HG03103 (cell line): ENCODE data around the gene CHERP.
"Not testable (repeated sequence)": the region's sequence is repeated elsewhere in the genome, so short reads cannot be mapped to it uniquely, and the experiment has no call there.

ENCODE experiments used
- ATAC-seq: cut with Tn5 transposase; IDR thresholded peaks from one replicate; pipeline ENCODE4 v1.9.1; 2021; ENCODE audit warnings: low read depth; ENCODE audit not compliant: unreplicated experiment

CHERP gene

GRCh38 chr19:16522559-16523377, 19.5 kb downstream of the CHERP start:
- no peak for ATAC-seq

- no peak for ATAC-seq
Observed at GRCh38 chr19:16521715-16522289, 20.4 kb downstream of the CHERP start.

DNA sequence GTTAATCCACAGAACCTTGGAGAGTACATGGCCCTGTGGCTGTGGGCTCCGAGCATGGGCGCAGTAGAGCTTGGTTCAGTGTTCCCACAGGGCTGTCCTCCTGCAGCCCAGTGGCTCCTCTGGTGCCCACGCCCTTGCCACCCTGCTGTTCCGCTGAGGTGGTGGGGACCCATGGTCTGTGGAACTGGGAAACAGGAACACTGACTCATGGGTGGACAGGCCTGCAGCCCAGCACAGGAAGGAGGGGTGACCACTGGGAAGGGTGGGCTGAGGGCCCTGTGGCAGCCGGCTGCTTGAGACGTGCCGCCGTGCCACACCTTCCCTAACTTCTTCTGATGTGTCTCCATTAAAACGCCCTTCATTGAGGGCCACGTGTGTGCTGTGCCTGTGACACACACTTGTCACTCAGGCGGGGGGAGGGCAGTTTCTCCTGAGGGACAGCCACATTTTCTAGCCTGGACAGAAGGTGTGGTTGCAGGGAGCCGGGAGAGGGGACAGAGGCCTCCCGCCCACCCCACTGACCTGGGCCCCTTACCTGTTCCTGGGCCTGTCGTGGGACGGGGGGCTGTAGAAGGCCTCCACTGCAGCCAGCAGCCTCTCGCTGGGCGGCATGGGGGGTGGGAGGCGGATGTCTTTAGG, 21.1 kb downstream of the CHERP start:
- no peak for ATAC-seq

DNA sequence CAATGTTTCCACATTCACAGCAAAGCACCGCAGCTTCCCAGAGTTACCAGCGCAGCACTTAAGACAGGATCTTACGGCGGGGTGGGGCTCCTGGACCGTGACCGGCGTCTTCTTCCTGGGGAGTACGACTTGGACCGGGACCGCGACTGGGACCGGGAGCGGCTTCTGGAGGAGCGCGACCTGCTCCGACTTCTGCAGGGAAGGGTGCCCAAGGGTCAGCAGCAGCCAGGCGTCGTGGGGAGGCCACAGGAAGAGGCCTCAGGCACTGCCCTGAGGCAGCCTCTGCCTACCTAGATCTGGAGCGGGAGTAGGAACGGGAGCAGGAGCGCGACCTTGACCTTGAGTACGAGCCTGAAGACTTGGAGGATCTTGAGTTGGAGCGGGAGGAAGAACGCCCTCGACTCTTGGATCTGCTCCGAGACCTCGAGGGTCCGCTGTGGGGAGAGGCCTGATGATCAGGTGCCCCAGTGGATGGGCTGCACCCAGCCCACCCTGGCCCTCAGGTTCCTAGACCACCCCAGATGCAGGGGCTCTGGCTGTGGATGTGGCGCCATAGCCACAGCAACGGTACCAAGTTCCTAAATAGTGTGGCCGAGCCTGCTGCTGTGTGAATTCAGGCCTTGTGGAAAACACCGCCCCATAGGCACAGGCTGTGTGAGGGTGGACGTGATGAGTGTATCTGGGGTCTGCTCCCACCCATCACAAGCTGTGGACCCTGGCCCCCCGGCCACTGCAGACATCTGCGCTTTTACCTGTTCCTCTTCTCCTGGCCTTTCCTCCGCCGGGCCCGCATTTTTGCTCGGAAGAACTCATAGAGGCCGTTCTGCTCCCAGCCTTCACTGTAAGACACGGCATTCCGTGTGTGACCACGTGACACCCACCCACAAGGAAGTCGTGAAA, 21.9 kb downstream of the CHERP start:
- ATAC-seq = no peak

DNA sequence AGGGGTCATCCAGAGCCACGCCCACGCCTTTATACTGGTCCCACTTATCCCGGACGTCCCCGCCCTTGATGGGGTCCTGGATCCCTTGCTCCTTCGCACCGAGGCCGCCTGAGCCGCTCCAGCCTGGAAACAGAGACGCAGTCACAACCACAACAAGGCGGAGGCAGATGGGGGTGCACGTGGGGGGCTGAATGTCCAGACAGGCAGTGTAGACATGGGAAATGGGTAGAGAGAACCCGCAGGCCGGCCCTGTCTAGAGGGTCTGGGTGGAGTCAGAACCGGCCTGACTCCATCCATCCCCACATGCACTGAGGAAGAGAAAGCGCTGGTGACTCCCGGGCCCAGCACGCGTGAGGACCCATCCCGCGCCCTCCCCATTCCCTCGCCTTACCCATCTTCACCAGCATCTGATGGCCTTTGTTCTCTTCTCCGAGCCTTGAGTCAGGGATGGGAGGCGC, 23.0 kb downstream of the CHERP start:
- ATAC-seq = no peak

- ATAC-seq = no peak
Observed at GRCh38 chr19:16518483-16519229, 23.6 kb downstream of the CHERP start.

DNA sequence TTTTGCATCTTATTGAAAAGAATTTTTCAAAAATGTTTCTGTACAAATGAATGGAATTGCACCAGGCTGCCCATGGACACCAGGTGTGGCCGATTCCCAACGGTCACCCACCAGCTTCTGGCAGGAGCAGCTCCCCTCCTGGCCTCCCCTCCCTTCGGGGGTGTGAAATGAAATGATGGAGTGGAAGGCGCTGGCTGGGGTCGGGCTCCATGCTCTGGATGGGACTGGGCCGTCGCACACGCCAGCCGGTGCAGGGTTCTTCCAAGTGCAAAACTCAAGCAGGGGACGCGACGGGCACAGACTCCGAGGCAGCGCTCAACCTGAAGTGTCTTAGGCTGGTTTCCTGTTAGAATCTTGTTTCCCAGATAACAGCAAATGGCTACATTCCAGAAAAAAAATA, 24.2 kb downstream of the CHERP start:
- no peak for ATAC-seq

DNA sequence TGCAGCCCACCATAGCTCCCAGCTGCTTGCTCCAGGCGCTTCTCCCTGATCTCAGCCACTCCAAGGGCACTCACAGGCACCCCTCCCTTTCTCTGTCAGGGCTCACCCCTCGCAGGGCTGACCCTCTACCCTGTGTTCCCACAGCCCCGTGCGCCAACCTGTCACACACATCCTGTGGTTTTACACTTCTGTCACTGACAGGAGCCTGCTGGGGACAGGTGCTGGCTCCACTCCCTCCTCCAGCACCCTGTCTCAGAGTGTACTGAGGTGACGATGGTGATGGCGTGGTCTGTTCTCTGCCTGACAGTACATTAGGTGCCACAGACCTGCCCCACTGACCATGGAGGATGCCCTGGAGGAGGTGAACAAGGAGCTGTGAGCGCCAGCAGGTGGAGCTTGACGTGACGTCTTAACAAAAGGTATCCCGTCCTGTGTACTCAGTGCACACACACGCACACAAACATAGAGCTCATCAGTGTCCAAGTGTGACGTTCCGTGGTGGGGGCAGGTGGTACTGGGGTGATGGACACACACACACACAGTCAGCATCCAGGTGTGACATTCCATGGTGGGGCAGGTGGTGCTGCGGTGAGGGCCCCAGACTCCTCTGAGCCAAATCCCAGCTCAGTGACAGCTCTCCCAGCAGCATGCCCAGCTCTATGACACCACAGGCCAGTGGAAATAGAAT, 25.2 kb downstream of the CHERP start:
- ATAC-seq = no peak

DNA sequence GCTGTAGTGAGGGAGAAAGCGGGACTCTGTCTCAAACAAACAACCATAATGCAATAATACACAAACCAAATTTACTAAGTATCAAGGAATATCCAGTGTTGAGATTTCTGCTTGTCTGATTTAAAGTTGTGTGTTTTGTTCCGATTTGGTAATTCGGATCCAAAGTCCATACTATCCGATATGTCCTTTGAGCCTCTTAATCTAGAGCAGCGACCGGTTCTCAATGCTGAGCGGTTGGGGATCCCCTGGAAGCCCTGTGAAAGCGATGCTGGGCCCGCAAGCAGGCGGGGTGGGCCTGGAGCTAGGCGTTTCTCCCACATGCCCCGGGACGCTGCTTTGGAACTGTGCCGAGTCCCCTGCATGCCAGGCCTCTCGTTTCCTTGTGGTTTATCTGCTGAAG, 25.9 kb downstream of the CHERP start:
- ATAC-seq = no peak

GRCh38 chr19:16514383-16515019, 27.7 kb downstream of the CHERP start:
- no peak for ATAC-seq

GRCh38 chr19:16512611-16513010, 29.6 kb downstream of the CHERP start:
- not testable (repeated sequence) for ATAC-seq

- ATAC-seq = no peak
Observed at GRCh38 chr19:16509141-16510061, 32.8 kb downstream of the CHERP start.

GRCh38 chr19:16508546-16508945, 33.7 kb downstream of the CHERP start:
- no peak for ATAC-seq

GRCh38 chr19:16506961-16507360, 35.3 kb downstream of the CHERP start:
- ATAC-seq = no peak

GRCh38 chr19:16506161-16506560, 36.1 kb downstream of the CHERP start:
- ATAC-seq = not testable (repeated sequence)

GRCh38 chr19:16504271-16504670, 38.0 kb downstream of the CHERP start:
- no peak for ATAC-seq

GRCh38 chr19:16497837-16498236, 44.4 kb downstream of the CHERP start:
- no peak for ATAC-seq

DNA sequence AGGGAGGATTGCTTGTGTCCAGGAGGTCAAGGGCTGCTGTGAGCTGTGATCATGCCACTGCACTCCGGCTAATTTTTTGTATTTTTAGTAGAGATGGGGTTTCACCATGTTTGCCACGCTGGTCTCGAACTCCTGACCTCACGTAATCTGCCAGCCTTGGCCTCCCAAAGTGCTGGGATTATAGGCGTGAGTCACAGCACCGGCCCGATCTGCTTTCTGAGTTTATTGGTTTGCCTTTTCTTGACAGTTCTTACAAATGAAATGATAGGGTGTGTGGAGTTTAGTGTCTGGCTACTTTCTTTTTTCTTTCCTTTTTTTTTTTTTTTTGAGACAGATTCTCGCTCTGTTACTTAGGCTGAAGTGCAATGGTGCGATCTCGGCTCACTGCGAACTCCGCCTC, 45.2 kb downstream of the CHERP start:
- ATAC-seq = no peak
